K562 (cell line): Measurements from ENCODE around the gene METRN. TPM values are rescaled to one million over a fixed set of nuclear protein-coding genes. Genes with fewer than 3 reads are reported as not detected.

ENCODE experiments used
- CHD1 ChIP-seq: fragments of 200-600 bp; sonication (generic); IDR thresholded peaks from one replicate; pipeline ENCODE4 v1.6.1; 2012; ENCODE audit warnings: mild to moderate bottlenecking, moderate library complexity, low read length, inconsistent platforms
- CHD4 ChIP-seq: fragments of 200-600 bp; sonication (generic); IDR thresholded peaks from 3 replicates; pipeline ENCODE4 v1.6.1; 2012; ENCODE audit warnings: low read depth, mild to moderate bottlenecking, mixed read lengths, low read length, inconsistent platforms; ENCODE audit not compliant: insufficient read depth, insufficient replicate concordance, poor library complexity, severe bottlenecking
- ETS1 ChIP-seq: conservative IDR thresholded peaks from 2 replicates; pipeline ENCODE4 v1.6.1; 2011; ENCODE audit warnings: low read depth, mild to moderate bottlenecking, low read length; ENCODE audit not compliant: control insufficient read depth
- ETV6 ChIP-seq, 3 experiments: fragments of 150-350 bp in 1 of 3; sonication (generic) in 1 of 3; formaldehyde crosslinking in 1 of 3; IDR thresholded peaks; 2 replicates each; pipeline versions ENCODE4 v1.6.1 to v1.8.0; 2014 to 2022; ENCODE audit warnings: borderline replicate concordance in 2 of 3, low read depth in 2 of 3, antibody characterized with exemption in 1 of 3, low read length in 1 of 3, mild to moderate bottlenecking in 1 of 3, missing genetic modification reagents in 1 of 3
- GATAD2A ChIP-seq: fragments of 450-650 bp; IDR thresholded peaks from 2 replicates; pipeline ENCODE4 v1.6.1; 2017
- ILF3 ChIP-seq: fragments of 450-650 bp; IDR thresholded peaks from 2 replicates; pipeline ENCODE4 v1.6.1; 2018; ENCODE audit warnings: antibody characterized with exemption, mild to moderate bottlenecking, moderate library complexity, borderline replicate concordance
- SAFB ChIP-seq: fragments of 200-400 bp; formaldehyde crosslinking; IDR thresholded peaks from 2 replicates; pipeline ENCODE4 v1.6.1; 2017; ENCODE audit warnings: low read depth, low read length, borderline replicate concordance
- ZBTB12 ChIP-seq: fragments of 250-450 bp; sonication (Bioruptor Pico); IDR thresholded peaks from 2 replicates; pipeline ENCODE4 v1.4.0; 2020
- ZC3H11A ChIP-seq: IDR thresholded peaks from 2 replicates; pipeline ENCODE4 v1.6.1; 2012; ENCODE audit warnings: low read depth, low read length, improper control_type of control experiment
- ZNF511 ChIP-seq: sonication (generic); formaldehyde crosslinking; IDR thresholded peaks from 2 replicates; pipeline ENCODE4 v1.8.0; 2022; ENCODE audit warnings: mild to moderate bottlenecking, missing genetic modification reagents
- polyA plus RNA-seq, 8 experiments: library from polyadenylated mRNA; depleted of rRNA in 4 of 8; stranded (reverse) in 5 of 8; unstranded in 3 of 8; fragments of >200 nt; fragmentation: Nextera tagmentation in 2 of 8; fragmentation: Illumina TruSeq in 1 of 8; extraction: Ambion mirVana in 2 of 8; extraction: Trizol in 1 of 8; gene quantifications; 2 replicates each; pipeline versions ENCODE4 v1.2.1 to v1.2.3, GENCODE V29; 2011 to 2014; ENCODE audit warnings: inconsistent platforms in 1 of 8, missing spikeins in 1 of 8
- total RNA-seq, 7 experiments: library from RNA; depleted of rRNA in 6 of 7; stranded (reverse); fragments of >200 nt in 6 of 7; fragmentation: Illumina TruSeq in 2 of 7; extraction: Trizol in 2 of 7; gene quantifications; 2 replicates each; pipeline versions ENCODE4 v1.2.1 to v1.2.3, GENCODE V29; 2011 to 2021; ENCODE audit warnings: low replicate concordance in 1 of 7
- TF ChIP-seq, protein P1 (sequence below): fragments of 450-650 bp; IDR thresholded peaks from 2 replicates; pipeline ENCODE4 v1.6.1; 2016; ENCODE audit warnings: low read depth, mild to moderate bottlenecking, moderate library complexity
- TF ChIP-seq, protein P2 (sequence below): sonication (generic); IDR thresholded peaks from 2 replicates; pipeline ENCODE4 v1.6.1; 2016
- TF ChIP-seq, protein P3 (sequence below): fragments of 250-450 bp; sonication (Bioruptor Pico); IDR thresholded peaks from 2 replicates; pipeline ENCODE4 v1.8.0; 2022; ENCODE audit warnings: moderate library complexity, mild to moderate bottlenecking, inconsistent platforms

METRN gene
- total and polyA plus RNA-seq, 9 of the 15 experiments (the other 6 are each of a cell fraction or from before 2014, with no cell fraction given) = 0.20 to 89.8 (median 15.4) TPM

GRCh38 chr16:711548-712320, 3.2 kb upstream of the METRN start (continued):
- TF ChIP-seq, protein P1, sequence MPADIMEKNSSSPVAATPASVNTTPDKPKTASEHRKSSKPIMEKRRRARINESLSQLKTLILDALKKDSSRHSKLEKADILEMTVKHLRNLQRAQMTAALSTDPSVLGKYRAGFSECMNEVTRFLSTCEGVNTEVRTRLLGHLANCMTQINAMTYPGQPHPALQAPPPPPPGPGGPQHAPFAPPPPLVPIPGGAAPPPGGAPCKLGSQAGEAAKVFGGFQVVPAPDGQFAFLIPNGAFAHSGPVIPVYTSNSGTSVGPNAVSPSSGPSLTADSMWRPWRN = no peak
- TF ChIP-seq ETS1 (0 out of 2 replicates have a peak, but pooled peaks have one; percentile 26), ETV6 (IDR thresholded peaks at IDR 0.05; ENCODE audit: borderline replicate concordance in 1 of 2, low read depth in 2 of 2, low read length in 1 of 2) (no peak), ETV6 (CRISPR knock-in tag; IDR thresholded peaks at IDR 0.05; ENCODE audit: borderline replicate concordance) (no peak), ZBTB12 (CRISPR knock-in tag) (no peak), GATAD2A (no peak), ILF3 (no peak), CHD1 (no peak), SAFB (no peak), CHD4 (no peak), ZNF511 (CRISPR knock-in tag) (no peak), ZC3H11A (no peak)
- TF ChIP-seq, protein P2, sequence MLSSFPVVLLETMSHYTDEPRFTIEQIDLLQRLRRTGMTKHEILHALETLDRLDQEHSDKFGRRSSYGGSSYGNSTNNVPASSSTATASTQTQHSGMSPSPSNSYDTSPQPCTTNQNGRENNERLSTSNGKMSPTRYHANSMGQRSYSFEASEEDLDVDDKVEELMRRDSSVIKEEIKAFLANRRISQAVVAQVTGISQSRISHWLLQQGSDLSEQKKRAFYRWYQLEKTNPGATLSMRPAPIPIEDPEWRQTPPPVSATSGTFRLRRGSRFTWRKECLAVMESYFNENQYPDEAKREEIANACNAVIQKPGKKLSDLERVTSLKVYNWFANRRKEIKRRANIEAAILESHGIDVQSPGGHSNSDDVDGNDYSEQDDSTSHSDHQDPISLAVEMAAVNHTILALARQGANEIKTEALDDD = no peak
- TF ChIP-seq, protein P3, sequence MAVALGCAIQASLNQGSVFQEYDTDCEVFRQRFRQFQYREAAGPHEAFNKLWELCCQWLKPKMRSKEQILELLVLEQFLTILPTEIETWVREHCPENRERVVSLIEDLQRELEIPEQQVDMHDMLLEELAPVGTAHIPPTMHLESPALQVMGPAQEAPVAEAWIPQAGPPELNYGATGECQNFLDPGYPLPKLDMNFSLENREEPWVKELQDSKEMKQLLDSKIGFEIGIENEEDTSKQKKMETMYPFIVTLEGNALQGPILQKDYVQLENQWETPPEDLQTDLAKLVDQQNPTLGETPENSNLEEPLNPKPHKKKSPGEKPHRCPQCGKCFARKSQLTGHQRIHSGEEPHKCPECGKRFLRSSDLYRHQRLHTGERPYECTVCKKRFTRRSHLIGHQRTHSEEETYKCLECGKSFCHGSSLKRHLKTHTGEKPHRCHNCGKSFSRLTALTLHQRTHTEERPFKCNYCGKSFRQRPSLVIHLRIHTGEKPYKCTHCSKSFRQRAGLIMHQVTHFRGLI (CRISPR knock-in tag) = no peak
